Neural progenitor cell (in vitro differentiated cells): ENCODE data around the gene IRX5.

Source experiments
- EZH2phosphoT487 ChIP-seq: fragments of 200-600 bp; sonication (generic); IDR thresholded peaks from 2 replicates; pipeline ENCODE4 v1.6.1; 2017; ENCODE audit warnings: antibody characterized with exemption
- TF ChIP-seq, protein P1 (sequence below): fragments of 200-600 bp; sonication (generic); IDR thresholded peaks from 2 replicates; pipeline ENCODE4 v1.5.1; 2017; ENCODE audit warnings: antibody characterized with exemption, mild to moderate bottlenecking

DNA sequence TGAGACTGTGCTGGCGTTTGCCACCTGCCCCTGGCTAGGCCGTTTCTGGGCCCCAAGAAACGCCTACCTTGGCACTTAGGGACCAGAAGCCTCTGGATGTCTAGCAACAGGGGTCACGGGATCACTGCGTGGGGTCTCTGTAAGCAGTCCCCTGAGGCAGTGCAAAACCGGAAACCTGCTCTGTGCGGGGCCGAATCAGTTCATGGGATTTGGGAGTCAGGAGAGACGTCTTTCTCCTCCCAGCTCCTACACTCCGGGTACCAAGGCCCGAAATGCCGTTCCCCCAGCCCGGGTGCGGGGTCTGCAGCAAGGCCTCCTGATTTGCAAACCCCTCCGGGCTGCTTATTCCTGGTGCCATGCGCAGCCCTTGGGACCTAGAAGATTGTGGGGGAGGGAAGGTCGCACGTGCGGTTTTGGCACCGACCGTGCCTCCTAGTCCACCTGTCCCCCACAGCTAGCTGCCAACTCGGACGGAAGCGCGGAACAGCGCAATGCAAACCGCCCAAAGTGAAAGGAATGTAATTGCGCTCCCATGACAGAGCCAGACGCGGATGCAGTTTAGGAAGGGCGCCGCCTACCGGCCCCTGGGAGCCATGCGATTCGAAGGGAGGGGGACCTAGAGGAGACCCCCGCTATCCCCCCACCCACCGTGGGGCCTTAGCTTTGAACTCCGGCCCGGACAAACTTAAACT, 6.5 kb downstream of the IRX5 start:
- TF ChIP-seq, protein P1, sequence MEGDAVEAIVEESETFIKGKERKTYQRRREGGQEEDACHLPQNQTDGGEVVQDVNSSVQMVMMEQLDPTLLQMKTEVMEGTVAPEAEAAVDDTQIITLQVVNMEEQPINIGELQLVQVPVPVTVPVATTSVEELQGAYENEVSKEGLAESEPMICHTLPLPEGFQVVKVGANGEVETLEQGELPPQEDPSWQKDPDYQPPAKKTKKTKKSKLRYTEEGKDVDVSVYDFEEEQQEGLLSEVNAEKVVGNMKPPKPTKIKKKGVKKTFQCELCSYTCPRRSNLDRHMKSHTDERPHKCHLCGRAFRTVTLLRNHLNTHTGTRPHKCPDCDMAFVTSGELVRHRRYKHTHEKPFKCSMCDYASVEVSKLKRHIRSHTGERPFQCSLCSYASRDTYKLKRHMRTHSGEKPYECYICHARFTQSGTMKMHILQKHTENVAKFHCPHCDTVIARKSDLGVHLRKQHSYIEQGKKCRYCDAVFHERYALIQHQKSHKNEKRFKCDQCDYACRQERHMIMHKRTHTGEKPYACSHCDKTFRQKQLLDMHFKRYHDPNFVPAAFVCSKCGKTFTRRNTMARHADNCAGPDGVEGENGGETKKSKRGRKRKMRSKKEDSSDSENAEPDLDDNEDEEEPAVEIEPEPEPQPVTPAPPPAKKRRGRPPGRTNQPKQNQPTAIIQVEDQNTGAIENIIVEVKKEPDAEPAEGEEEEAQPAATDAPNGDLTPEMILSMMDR: peak; percentile 95
- no peak for TF ChIP-seq EZH2phosphoT487
